Measurements from ENCODE around the gene PPM1L. TPM values are rescaled to one million over a fixed set of nuclear protein-coding genes. Genes with fewer than 3 reads are reported as not detected.

Gene PPM1L
- total RNA-seq, 4 donors from 2014 or later: 3.2 to 27.9 (median 16.4) TPM

GRCh38 chr3:161126495-161126894 is 370.5 kb downstream of the PPM1L start:
- Histone ChIP-seq H3K4me3 (no peak overlapping the region), H3K36me3 (no peaks in the 10 kb centered on the region), H3K27me3 (no peaks in the 10 kb centered on the region), H3K27ac (no peak overlapping the region), H3K9me3 (peaks cover 0 to 13% of the 10 kb centered on the region in 2 donors), H3K4me1 (no peaks in the 10 kb centered on the region)
- intact Hi-C loops (cut with DNase I; ENCODE audit: low total_unique reads): no loop called here
- no peak for DNase-seq
- TF ChIP-seq POLR2A (IDR thresholded peaks at IDR 0.05): no peak
- TF ChIP-seq, protein P1, sequence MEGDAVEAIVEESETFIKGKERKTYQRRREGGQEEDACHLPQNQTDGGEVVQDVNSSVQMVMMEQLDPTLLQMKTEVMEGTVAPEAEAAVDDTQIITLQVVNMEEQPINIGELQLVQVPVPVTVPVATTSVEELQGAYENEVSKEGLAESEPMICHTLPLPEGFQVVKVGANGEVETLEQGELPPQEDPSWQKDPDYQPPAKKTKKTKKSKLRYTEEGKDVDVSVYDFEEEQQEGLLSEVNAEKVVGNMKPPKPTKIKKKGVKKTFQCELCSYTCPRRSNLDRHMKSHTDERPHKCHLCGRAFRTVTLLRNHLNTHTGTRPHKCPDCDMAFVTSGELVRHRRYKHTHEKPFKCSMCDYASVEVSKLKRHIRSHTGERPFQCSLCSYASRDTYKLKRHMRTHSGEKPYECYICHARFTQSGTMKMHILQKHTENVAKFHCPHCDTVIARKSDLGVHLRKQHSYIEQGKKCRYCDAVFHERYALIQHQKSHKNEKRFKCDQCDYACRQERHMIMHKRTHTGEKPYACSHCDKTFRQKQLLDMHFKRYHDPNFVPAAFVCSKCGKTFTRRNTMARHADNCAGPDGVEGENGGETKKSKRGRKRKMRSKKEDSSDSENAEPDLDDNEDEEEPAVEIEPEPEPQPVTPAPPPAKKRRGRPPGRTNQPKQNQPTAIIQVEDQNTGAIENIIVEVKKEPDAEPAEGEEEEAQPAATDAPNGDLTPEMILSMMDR (IDR thresholded peaks at IDR 0.05): no peak

Other genes starting within 250 kb of the PPM1L start
- gene KPNA4, start 190.7 kb upstream of the PPM1L start, total RNA-seq: 10 to 100 TPM; 18.5 to 72.7 (median 33.5) TPM
- gene ARL14, start 79.1 kb upstream of the PPM1L start, total RNA-seq: not detected